A549 treated with ZK216348 at 1 μM for 4 hours (cell line): ENCODE results near the gene ANKRD55. TPM values are rescaled to one million over a fixed set of nuclear protein-coding genes. Genes with fewer than 3 reads are reported as not detected.

Source experiments
- total RNA-seq: library from RNA; stranded (reverse); fragments of 200-300 nt; extraction: Qiagen RNA extraction; gene quantifications from 5 replicates; pipeline ENCODE4 v1.2.3, GENCODE V29; 2022; ENCODE audit warnings: low read depth

ANKRD55 gene
- not detected in 5 replicates for total RNA-seq

DNA sequence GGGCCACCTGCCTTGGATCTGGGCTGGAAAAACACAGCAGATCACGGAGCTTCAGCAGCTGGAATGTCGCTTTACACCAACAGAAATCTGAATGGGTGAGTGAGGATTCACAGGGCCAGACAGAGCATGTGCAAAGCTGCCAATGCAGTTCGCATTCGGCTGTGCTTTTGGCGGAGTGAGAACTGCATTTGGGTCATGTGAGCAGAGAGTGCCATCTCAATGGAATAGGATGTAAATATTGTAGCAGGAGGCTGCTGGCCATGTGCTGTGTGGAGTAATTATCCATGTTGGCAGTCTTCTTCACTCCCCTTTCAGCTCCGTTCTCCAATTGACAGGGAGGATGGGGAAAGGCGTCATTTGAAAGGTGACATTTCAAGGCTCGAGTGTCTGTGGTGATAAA, at the start of gene ANKRD55:
Gene ANKRD55, minus strand, starts transcription at position 101 of the 400 bp plus-strand sequence. CDS start 417 bp downstream, outside the sequence.

Other genes starting within 250 kb of the ANKRD55 start
- gene IL6ST, start 238.4 kb downstream of the ANKRD55 start, total RNA-seq, result 33.7 to 75.0 TPM (median 69.8 TPM) in 5 replicates